Measurements from ENCODE around the gene CDC26.
"Not testable (repeated sequence)": the region's sequence is repeated elsewhere in the genome, so short reads cannot be mapped to it uniquely, and the experiment has no call there.

CDC26 gene

GRCh38 chr9:113293285-113293878 is 18.0 kb upstream of the CDC26 start:
- no peak for DNase-seq

- DNase-seq, result no peak
Measured at GRCh38 chr9:113290052-113290607, 14.8 kb upstream of the CDC26 start.

- DNase-seq, result no peak
Measured at GRCh38 chr9:113289091-113289490, 13.7 kb upstream of the CDC26 start.

- no peak for DNase-seq
Measured at GRCh38 chr9:113281356-113281755, 6.0 kb upstream of the CDC26 start.

- DNase-seq, result no peak
Measured at GRCh38 chr9:113278840-113279239, 3.5 kb upstream of the CDC26 start.

- DNase-seq, result peak; percentile 57
Measured at GRCh38 chr9:113274474-113275156, 757 bp downstream of the CDC26 start.

- no peak for DNase-seq
Measured at GRCh38 chr9:113269871-113270270, 5.5 kb downstream of the CDC26 start.

- no peak for DNase-seq
Measured at GRCh38 chr9:113269355-113269754, 6.0 kb downstream of the CDC26 start.

- no peak for DNase-seq
Measured at GRCh38 chr9:113267911-113268566, 7.3 kb downstream of the CDC26 start.

- no peak for DNase-seq
Measured at GRCh38 chr9:113266174-113266573, 9.2 kb downstream of the CDC26 start.

GRCh38 chr9:113261917-113262671 is 13.3 kb downstream of the CDC26 start:
- DNase-seq, result no peak

- no peak for DNase-seq
Measured at GRCh38 chr9:113258282-113258681, 17.1 kb downstream of the CDC26 start.

- no peak for DNase-seq
Measured at GRCh38 chr9:113257863-113258262, 17.5 kb downstream of the CDC26 start.

GRCh38 chr9:113255438-113255837 is 19.9 kb downstream of the CDC26 start:
- DNase-seq, result no peak

GRCh38 chr9:113254991-113255390 is 20.4 kb downstream of the CDC26 start:
- DNase-seq, result no peak

GRCh38 chr9:113250807-113251206 is 24.6 kb downstream of the CDC26 start:
- no peak for DNase-seq

- not testable (repeated sequence) for DNase-seq
Measured at GRCh38 chr9:113249661-113250060, 25.7 kb downstream of the CDC26 start.

GRCh38 chr9:113247640-113248039 is 27.7 kb downstream of the CDC26 start:
- DNase-seq, result no peak

GRCh38 chr9:113246928-113247327 is 28.4 kb downstream of the CDC26 start:
- DNase-seq, result no peak

GRCh38 chr9:113245894-113246293 is 29.5 kb downstream of the CDC26 start:
- no peak for DNase-seq

- DNase-seq, result no peak
Measured at GRCh38 chr9:113244556-113244955, 30.8 kb downstream of the CDC26 start.

- no peak for DNase-seq
Measured at GRCh38 chr9:113241161-113241560, 34.2 kb downstream of the CDC26 start.

GRCh38 chr9:113238859-113239232 is 36.5 kb downstream of the CDC26 start:
- DNase-seq, result no peak

All from RPMI8226 (cell line).